PFSK-1 (cell line): ENCODE measurements around the gene TNN.

Experiments
- FOXP2 ChIP-seq: optimal IDR thresholded peaks from 2 replicates; pipeline ENCODE3; 2011; ENCODE audit warnings: borderline replicate concordance, control low read depth, inconsistent platforms; ENCODE audit not compliant: insufficient read depth; ENCODE audit errors: extremely low read length, extremely low read depth
- POLR2AphosphoS5 ChIP-seq: IDR thresholded peaks from 2 replicates; pipeline ENCODE4 v1.6.1; 2012; ENCODE audit warnings: low read depth, mild to moderate bottlenecking, control low read depth, low read length, moderate library complexity
- SIN3A ChIP-seq: IDR thresholded peaks from 2 replicates; pipeline ENCODE4 v1.6.1; 2012; ENCODE audit warnings: mild to moderate bottlenecking, low read length, moderate library complexity, borderline replicate concordance; ENCODE audit not compliant: insufficient read depth
- TAF1 ChIP-seq: IDR thresholded peaks from 2 replicates; pipeline ENCODE4 v1.6.1; 2012; ENCODE audit warnings: low read length, control low read depth, borderline replicate concordance; ENCODE audit not compliant: insufficient read depth
- TF ChIP-seq, protein P1 (sequence below), 2 experiments: IDR thresholded peaks; 2 replicates each; pipeline versions ENCODE4 v1.6.1 to v1.8.0; 2011 to 2012; ENCODE audit warnings: low read depth in 2 of 2, low read length in 2 of 2, control low read depth in 1 of 2, inconsistent platforms in 1 of 2, mild to moderate bottlenecking in 1 of 2, moderate library complexity in 1 of 2; ENCODE audit not compliant: insufficient read depth in 1 of 2

Gene TNN

DNA sequence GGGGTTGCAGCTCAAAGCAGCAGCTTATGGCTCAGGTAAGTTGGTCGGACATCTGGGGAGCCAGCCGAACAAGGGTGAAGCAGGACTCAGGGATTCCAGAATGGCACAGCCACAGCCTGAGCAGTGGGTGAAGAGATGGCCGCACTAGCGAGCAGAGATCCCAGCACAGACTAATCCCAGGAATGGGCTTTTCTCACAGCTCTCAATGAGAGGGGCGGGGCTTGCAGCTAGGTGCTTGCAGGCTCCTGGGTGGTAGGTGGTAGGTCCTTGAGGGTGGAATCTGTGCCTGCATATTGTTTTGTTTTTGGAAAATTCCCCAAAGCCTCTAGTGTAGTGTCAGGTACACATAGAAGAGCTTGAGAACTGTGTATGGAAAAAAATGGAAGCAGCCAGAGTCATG is 116.0 kb downstream of the TNN start:
- TF ChIP-seq, protein P1, sequence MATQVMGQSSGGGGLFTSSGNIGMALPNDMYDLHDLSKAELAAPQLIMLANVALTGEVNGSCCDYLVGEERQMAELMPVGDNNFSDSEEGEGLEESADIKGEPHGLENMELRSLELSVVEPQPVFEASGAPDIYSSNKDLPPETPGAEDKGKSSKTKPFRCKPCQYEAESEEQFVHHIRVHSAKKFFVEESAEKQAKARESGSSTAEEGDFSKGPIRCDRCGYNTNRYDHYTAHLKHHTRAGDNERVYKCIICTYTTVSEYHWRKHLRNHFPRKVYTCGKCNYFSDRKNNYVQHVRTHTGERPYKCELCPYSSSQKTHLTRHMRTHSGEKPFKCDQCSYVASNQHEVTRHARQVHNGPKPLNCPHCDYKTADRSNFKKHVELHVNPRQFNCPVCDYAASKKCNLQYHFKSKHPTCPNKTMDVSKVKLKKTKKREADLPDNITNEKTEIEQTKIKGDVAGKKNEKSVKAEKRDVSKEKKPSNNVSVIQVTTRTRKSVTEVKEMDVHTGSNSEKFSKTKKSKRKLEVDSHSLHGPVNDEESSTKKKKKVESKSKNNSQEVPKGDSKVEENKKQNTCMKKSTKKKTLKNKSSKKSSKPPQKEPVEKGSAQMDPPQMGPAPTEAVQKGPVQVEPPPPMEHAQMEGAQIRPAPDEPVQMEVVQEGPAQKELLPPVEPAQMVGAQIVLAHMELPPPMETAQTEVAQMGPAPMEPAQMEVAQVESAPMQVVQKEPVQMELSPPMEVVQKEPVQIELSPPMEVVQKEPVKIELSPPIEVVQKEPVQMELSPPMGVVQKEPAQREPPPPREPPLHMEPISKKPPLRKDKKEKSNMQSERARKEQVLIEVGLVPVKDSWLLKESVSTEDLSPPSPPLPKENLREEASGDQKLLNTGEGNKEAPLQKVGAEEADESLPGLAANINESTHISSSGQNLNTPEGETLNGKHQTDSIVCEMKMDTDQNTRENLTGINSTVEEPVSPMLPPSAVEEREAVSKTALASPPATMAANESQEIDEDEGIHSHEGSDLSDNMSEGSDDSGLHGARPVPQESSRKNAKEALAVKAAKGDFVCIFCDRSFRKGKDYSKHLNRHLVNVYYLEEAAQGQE (IDR thresholded peaks at IDR 0.05; ENCODE audit: insufficient read depth in 1 of 2, low read depth in 2 of 2, low read length in 2 of 2) = no peak
- TF ChIP-seq POLR2AphosphoS5 (no peak), TAF1 (no peak)

DNA sequence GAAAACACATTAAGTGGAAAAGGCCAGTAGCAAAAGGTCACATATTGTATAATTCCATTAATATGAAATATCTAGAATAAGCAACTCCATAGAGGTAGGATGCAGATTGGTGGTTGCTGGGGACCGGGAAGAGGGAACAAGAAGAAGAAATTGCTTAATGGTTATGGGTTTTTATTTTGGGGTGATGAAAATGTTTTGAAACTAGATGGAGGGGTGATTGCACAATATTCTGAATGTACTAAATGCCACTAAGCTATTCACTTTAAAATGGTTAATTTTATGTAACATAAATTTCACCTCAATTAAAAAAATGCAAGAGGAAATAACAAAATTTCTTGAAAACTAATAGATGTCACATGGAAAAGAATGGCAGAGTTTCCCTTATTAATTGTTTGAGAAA is 118.3 kb downstream of the TNN start:
- TF ChIP-seq FOXP2 (no peak), SIN3A (no peak), TAF1 (no peak), POLR2AphosphoS5 (no peak)
- TF ChIP-seq, protein P1 (IDR thresholded peaks at IDR 0.05; ENCODE audit: insufficient read depth in 1 of 2, low read depth in 2 of 2, low read length in 2 of 2) = no peak

DNA sequence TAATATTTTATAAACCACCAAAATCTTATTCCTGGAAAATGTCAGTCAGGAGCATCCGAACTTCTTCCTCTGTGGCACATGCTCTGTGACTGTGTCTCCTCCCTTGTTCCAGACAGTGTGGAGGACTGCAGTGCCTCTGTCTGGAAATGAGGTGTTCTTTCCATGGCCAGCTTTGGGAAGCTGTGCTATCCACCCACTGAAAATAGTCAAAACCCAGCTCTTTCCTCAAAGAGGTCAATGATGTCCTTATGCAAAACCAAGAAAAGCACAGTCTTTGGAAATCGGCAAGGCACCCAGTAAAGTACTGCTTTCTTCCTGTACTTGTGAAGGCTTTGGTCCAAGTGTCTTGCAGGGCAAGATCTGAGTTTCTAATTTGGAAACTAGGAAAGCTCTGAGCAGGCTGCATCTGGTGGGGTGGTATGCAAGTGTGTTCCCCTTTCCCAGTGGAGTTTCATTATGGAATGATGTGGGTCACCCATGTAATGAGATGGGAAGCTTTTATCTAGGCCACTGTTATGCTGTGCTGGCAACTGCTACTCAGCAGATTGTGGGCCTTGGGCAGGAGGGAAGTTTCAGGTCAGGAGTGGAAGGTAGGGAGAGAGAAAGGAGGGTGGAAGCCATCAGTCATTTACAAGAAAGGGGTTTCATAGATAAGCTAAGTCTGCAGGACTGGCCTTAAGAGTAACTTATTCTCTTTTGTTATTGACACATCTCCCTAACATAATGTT is 119.0 kb downstream of the TNN start:
- TF ChIP-seq, protein P1 (IDR thresholded peaks at IDR 0.05; ENCODE audit: insufficient read depth in 1 of 2, low read depth in 2 of 2, low read length in 2 of 2) = no peak
- TF ChIP-seq TAF1 (no peak), POLR2AphosphoS5 (no peak), SIN3A (no peak), FOXP2 (no peak)

DNA sequence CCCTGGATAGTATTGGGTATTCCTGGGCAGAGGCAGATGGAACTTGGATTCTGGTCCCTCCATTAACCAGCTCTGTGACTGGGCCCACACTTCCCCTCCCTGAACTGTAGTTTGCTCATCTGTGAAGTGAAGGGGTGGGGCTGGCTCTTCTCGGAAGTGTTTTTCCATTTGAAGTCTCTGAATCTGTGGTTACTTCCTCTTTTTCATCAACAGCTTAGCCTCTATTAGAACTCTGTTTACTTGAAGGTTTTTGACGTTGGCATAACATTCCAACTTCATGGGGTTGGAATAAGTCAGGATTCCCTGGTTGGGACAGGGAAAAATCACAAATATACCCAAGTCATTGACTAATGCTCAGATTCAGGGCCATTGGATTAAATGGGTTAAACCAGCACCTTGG is 121.3 kb downstream of the TNN start:
- TF ChIP-seq TAF1 (no peak), POLR2AphosphoS5 (no peak), FOXP2 (no peak), SIN3A (no peak)
- TF ChIP-seq, protein P1 (IDR thresholded peaks at IDR 0.05; ENCODE audit: insufficient read depth in 1 of 2, low read depth in 2 of 2, low read length in 2 of 2) = no peak

DNA sequence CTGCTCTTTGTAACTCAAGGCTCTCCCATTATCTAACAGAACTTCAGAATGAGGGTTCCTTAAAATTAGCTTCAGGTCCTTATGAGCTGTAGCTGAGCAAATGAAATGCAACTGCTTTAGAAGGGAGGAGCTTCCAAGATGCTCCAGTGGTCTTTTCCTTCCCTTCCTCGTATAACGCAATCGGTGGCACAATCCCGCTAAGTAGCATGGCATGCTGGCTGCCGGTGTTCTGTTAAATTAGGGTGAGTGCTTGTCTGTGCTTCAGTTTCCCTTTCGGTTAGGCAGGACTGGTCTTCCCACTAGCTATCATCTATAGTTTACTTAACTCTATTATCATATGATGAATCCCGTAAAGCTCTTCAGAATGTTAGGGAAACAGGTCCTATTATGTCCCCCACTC is 124.0 kb downstream of the TNN start:
- TF ChIP-seq POLR2AphosphoS5 = no peak
- no peak for TF ChIP-seq SIN3A
- no peak for TF ChIP-seq TAF1
- TF ChIP-seq FOXP2 = no peak
- TF ChIP-seq, protein P1 (IDR thresholded peaks at IDR 0.05; ENCODE audit: insufficient read depth in 1 of 2, low read depth in 2 of 2, low read length in 2 of 2) = no peak
